OCI-LY7 (cell line): Measurements from ENCODE around the gene HELZ. TPM values are rescaled to one million over a fixed set of nuclear protein-coding genes. Genes with fewer than 3 reads are reported as not detected.
"Not testable (repeated sequence)": the region's sequence is repeated elsewhere in the genome, so short reads cannot be mapped to it uniquely, and the experiment has no call there.

ENCODE experiments used
- BruUV-seq: library from RNA; stranded (reverse); fragments of 400-500 nt; replicated peaks from 2 replicates; lab custom pipeline; 2021; lab: Mats Ljungman, UMichigan
- CTCF ChIA-PET: fragments of 300-600 bp; sonication (Branson Sonifier 250); formaldehyde crosslinking; loops from one replicate; lab custom pipeline; 2022; ENCODE audit warnings: antibody characterized with exemption; ENCODE audit not compliant: unreplicated experiment; lab: Charles Lee
- POLR2A ChIA-PET: fragments of 300-600 bp; sonication (Branson Sonifier 250); formaldehyde crosslinking; loops from one replicate; lab custom pipeline; 2022; ENCODE audit warnings: antibody characterized with exemption; lab: Charles Lee
- DNase-seq: peaks from one replicate; pipeline ENCODE4 v3.0.0-alpha.2; 2015; ENCODE audit warnings: low spot score
- H2AFZ ChIP-seq: fragments of 200-600 bp; sonication (generic), shearing (Covaris generic); 2 replicates; pipeline ENCODE4 v1.6.1; 2014; ENCODE audit warnings: mild to moderate bottlenecking, antibody characterized with exemption, low read length, moderate library complexity
- H3K27ac ChIP-seq: fragments of 200-600 bp; sonication (generic); 2 replicates; pipeline ENCODE4 v1.5.1; 2014; ENCODE audit warnings: mixed run types, low read depth, mild to moderate bottlenecking, moderate library complexity, low read length, inconsistent platforms; ENCODE audit not compliant: poor library complexity, severe bottlenecking
- H3K36me3 ChIP-seq: fragments of 200-600 bp; sonication (generic); 2 replicates; pipeline ENCODE4 v1.6.1; 2014; ENCODE audit warnings: mild to moderate bottlenecking, antibody characterized with exemption, low read length, moderate library complexity, mixed read lengths; ENCODE audit not compliant: insufficient read depth
- H3K4me1 ChIP-seq: fragments of 200-600 bp; sonication (generic); 2 replicates; pipeline ENCODE4 v1.5.1; 2014; ENCODE audit warnings: mild to moderate bottlenecking, low read length; ENCODE audit not compliant: insufficient read depth, poor library complexity, severe bottlenecking
- H3K4me2 ChIP-seq: fragments of 200-600 bp; sonication (generic); 2 replicates; pipeline ENCODE4 v1.6.1; 2014; ENCODE audit warnings: mild to moderate bottlenecking, low read length
- H3K4me3 ChIP-seq: fragments of 200-600 bp; sonication (generic); 2 replicates; pipeline ENCODE4 v1.5.1; 2014; ENCODE audit warnings: mild to moderate bottlenecking, low read depth, low read length; ENCODE audit not compliant: poor library complexity, severe bottlenecking
- H3K79me2 ChIP-seq: fragments of 200-600 bp; sonication (generic); 2 replicates; pipeline ENCODE4 v1.6.1; 2016; ENCODE audit warnings: low read depth, mild to moderate bottlenecking, low read length, moderate library complexity, mixed read lengths; ENCODE audit not compliant: insufficient read depth
- H3K9me2 ChIP-seq: fragments of 200-600 bp; sonication (generic); 2 replicates; pipeline ENCODE4 v1.6.1; 2016; ENCODE audit warnings: mild to moderate bottlenecking, low read length, mixed read lengths; ENCODE audit not compliant: insufficient read depth
- H3K9me3 ChIP-seq: fragments of 200-600 bp; sonication (generic); 2 replicates; pipeline ENCODE4 v1.6.1; 2014; ENCODE audit warnings: mild to moderate bottlenecking, mixed run types, low read length, mixed read lengths
- H4K20me1 ChIP-seq: fragments of 200-600 bp; sonication (generic); 2 replicates; pipeline ENCODE4 v1.6.1; 2014; ENCODE audit warnings: mild to moderate bottlenecking, antibody characterized with exemption, low read length, moderate library complexity, mixed read lengths; ENCODE audit not compliant: insufficient read depth
- CTCF ChIP-seq: fragments of 200-600 bp; sonication (generic); conservative IDR thresholded peaks from 2 replicates; pipeline ENCODE4 v1.5.1; 2014; ENCODE audit warnings: mild to moderate bottlenecking, antibody characterized with exemption, low read length, moderate library complexity, mixed read lengths
- EZH2phosphoT487 ChIP-seq: fragments of 200-600 bp; sonication (generic); IDR thresholded peaks from 2 replicates; pipeline ENCODE4 v1.6.1; 2018; ENCODE audit warnings: low read depth, borderline replicate concordance, mild to moderate bottlenecking, mixed run types, antibody characterized with exemption, low read length, moderate library complexity, mixed read lengths
- intact Hi-C: fragments of 100-400 bp; cut with micrococcal nuclease; formaldehyde crosslinking; loops from one replicate; pipeline ENCODE4 v1.10.0; 2022; ENCODE audit not compliant: unreplicated experiment
- total RNA-seq, 2 experiments: library from RNA; depleted of rRNA in 1 of 2; stranded (reverse); fragments of >200 nt in 1 of 2; shearing (Covaris generic) in 1 of 2; gene quantifications; 2 replicates each; pipeline ENCODE4 v1.2.3, GENCODE V29; 2014 to 2022

Gene HELZ
- total RNA-seq, 2 experiments from 2014 or later = 33.9 to 58.9 TPM

DNA sequence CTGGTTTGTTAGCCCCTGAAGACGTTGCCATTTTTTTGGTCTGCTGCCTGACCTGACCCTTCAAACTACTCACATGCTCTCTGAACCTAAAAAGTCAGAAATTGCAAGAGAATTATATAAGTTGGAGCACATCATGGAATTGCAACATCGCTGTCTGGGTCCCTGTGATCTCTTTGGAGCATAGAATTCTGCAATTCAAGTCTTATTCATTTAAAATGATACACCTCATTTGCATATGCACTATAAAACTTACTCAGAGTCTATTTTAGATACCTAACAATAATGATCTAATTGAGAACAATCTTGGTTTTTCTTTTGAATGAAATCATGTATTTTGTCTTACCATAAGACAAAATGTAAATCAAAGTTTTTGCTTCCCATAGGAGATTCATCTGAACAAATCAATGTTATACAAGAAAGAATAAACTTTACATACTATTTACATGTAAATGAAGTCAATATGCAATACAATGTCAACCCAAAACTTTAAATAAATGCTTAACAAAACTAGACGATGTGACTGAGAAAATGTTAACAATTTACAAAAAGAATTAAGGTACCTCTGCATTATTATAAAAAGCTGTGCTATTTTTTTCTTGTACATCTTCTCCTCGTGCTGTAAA, 99.7 kb downstream of the HELZ start:
- Histone ChIP-seq H2AFZ (no peak overlapping the region), H3K4me2 (no peak overlapping the region), H3K4me1 (no peaks in the 10 kb centered on the region), H3K4me3 (no peak overlapping the region), H3K9me3 (no peaks in the 10 kb centered on the region), H3K36me3 (peaks cover 69% of the 10 kb centered on the region), H4K20me1 (no peaks in the 10 kb centered on the region), H3K27ac (no peak overlapping the region), H3K79me2 (no peaks in the 10 kb centered on the region), H3K9me2 (no peaks in the 10 kb centered on the region)
- no peak for TF ChIP-seq EZH2phosphoT487
- BruUV-seq = no TSS peak
- DNase-seq = no peak
- POLR2A ChIA-PET = interaction anchor here (0.7 kb wide), 1 partner anchor 515 kb away, joined by 3 read pairs; no protein-coding TSS in a partner anchor
- intact Hi-C loops = no loop called here
- CTCF ChIA-PET = no interaction called here

DNA sequence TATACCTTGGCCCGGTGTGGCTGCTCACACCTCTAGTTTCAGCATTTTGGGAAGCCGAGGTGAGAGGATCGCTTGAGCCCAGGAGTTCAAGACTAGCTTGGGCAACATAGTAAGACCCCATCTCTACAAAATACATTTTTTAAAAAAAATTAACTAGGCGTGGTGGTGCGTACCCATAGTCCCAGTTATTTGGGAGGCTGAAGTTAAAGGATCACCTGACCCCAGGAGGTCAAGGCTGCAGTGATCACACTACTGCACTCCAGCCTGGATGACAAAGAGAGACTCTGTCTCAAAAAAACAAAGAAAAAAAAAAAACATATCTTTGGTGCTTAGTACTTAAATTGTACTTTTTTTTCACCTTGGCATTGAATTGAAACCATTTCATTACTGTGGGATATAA, 101.7 kb downstream of the HELZ start:
- H3K4me3 ChIP-seq = no peak overlapping the region
- TF ChIP-seq CTCF = no peak
- no peak for TF ChIP-seq EZH2phosphoT487
- intact Hi-C loops = no loop called here
- no peaks in the 10 kb centered on the region for H3K9me3 ChIP-seq
- no peak overlapping the region for H2AFZ ChIP-seq
- H4K20me1 ChIP-seq = no peaks in the 10 kb centered on the region
- DNase-seq = no peak
- H3K9me2 ChIP-seq = no peaks in the 10 kb centered on the region
- no peaks in the 10 kb centered on the region for H3K4me1 ChIP-seq
- no peaks in the 10 kb centered on the region for H3K79me2 ChIP-seq
- CTCF ChIA-PET = no interaction called here
- no peak overlapping the region for H3K27ac ChIP-seq
- BruUV-seq = no TSS peak
- POLR2A ChIA-PET = interaction anchor here (0.9 kb wide), 1 partner anchor 10 kb away, joined by 4 read pairs; no protein-coding TSS in a partner anchor
- H3K36me3 ChIP-seq = peaks cover 68% of the 10 kb centered on the region
- H3K4me2 ChIP-seq = no peak overlapping the region

- POLR2A ChIA-PET, CTCF ChIA-PET, DNase-seq, BruUV-seq, H3K79me2 ChIP-seq, H2AFZ ChIP-seq, H3K27ac ChIP-seq, H3K9me3 ChIP-seq, intact Hi-C loops, H3K4me2 ChIP-seq, H4K20me1 ChIP-seq, H3K9me2 ChIP-seq, H3K4me1 ChIP-seq, H3K4me3 ChIP-seq: not testable (repeated sequence)
- H3K36me3 ChIP-seq = peaks cover 68% of the 10 kb centered on the region
Measured at GRCh38 chr17:67142030-67142429, 103.0 kb downstream of the HELZ start.
